HepG2 (cell line): Measurements from ENCODE around the gene HSDL1.

Experiments
- CBX2 ChIP-seq, 2 experiments: fragments of 200-600 bp in 1 of 2; sonication (generic); formaldehyde crosslinking in 1 of 2; IDR thresholded peaks; 2 replicates each; pipeline versions ENCODE4 v1.7.0 to v1.8.1; 2018 to 2022; ENCODE audit warnings: low read depth in 2 of 2, low read length in 1 of 2, mild to moderate bottlenecking in 1 of 2, missing genetic modification reagents in 1 of 2
- EP300 ChIP-seq, 3 experiments: sonication (generic) in 1 of 3; formaldehyde crosslinking in 1 of 3; IDR thresholded peaks; 2 replicates each; pipeline versions ENCODE4 v1.5.1 to v1.6.1; 2011 to 2020; ENCODE audit warnings: low read depth in 2 of 3, low read length in 2 of 3, borderline replicate concordance in 1 of 3, improper control_type of control experiment in 1 of 3, mild to moderate bottlenecking in 1 of 3, missing genetic modification reagents in 1 of 3, moderate library complexity in 1 of 3
- TAF1 ChIP-seq: sonication (generic); formaldehyde crosslinking; IDR thresholded peaks from 2 replicates; pipeline ENCODE4 v1.4.0; 2020; ENCODE audit warnings: missing genetic modification reagents
- ZBTB21 ChIP-seq: sonication (generic); formaldehyde crosslinking; IDR thresholded peaks from 2 replicates; pipeline ENCODE4 v1.4.0; 2020; ENCODE audit warnings: missing genetic modification reagents
- ZFX ChIP-seq: sonication (generic); formaldehyde crosslinking; IDR thresholded peaks from 2 replicates; pipeline ENCODE4 v1.4.0; 2020; ENCODE audit warnings: mild to moderate bottlenecking, low read depth, missing genetic modification reagents, moderate library complexity

GRCh38 chr16:84120023-84120422 is 25.0 kb downstream of the HSDL1 start:
- TF ChIP-seq CBX2 (IDR thresholded peaks at IDR 0.05; ENCODE audit: low read depth, low read length), result no peak
- no peak for TF ChIP-seq CBX2 (CRISPR knock-in tag; IDR thresholded peaks at IDR 0.05; ENCODE audit: low read depth)
- no peak for TF ChIP-seq EP300 (IDR thresholded peaks at IDR 0.05; ENCODE audit: low read depth in 2 of 2, low read length in 2 of 2)
- TF ChIP-seq EP300 (CRISPR knock-in tag; IDR thresholded peaks at IDR 0.05; ENCODE audit: borderline replicate concordance), result no peak
- no peak for TF ChIP-seq ZBTB21 (CRISPR knock-in tag)
- no peak for TF ChIP-seq ZFX (CRISPR knock-in tag)
- no peak for TF ChIP-seq TAF1 (CRISPR knock-in tag)
